Activated naive CD8-positive, alpha-beta T cell (primary cell): ENCODE measurements around the gene RNF4.
A peak's percentile ranks its signal among the peaks of the same experiment; 100 is the strongest.
"Not testable (repeated sequence)": the region's sequence is repeated elsewhere in the genome, so short reads cannot be mapped to it uniquely, and the experiment has no call there.

Source experiments
- H3K27ac Mint-ChIP-seq: one replicate; pipeline ENCODE4 v1.8.0; 2021; ENCODE audit warnings: mixed read lengths
- H3K27me3 Mint-ChIP-seq: one replicate; pipeline ENCODE4 v1.8.0; 2021; ENCODE audit warnings: mixed read lengths
- H3K36me3 Mint-ChIP-seq: one replicate; pipeline ENCODE4 v1.8.0; 2021; ENCODE audit warnings: mixed read lengths
- H3K4me1 Mint-ChIP-seq: one replicate; pipeline ENCODE4 v1.8.0; 2021; ENCODE audit warnings: low read depth, mixed read lengths
- H3K4me3 Mint-ChIP-seq: one replicate; pipeline ENCODE4 v1.8.0; 2021; ENCODE audit warnings: mild to moderate bottlenecking, mixed read lengths
- H3K9me3 Mint-ChIP-seq: one replicate; pipeline ENCODE4 v1.8.0; 2021; ENCODE audit warnings: low read depth, mixed read lengths

RNF4 gene

GRCh38 chr4:2543580-2544191, 74.8 kb downstream of the RNF4 start:
- peaks cover 36% of the 10 kb centered on the region for H3K4me1 Mint-ChIP-seq
- H3K27ac Mint-ChIP-seq, H3K4me3 Mint-ChIP-seq, H3K9me3 Mint-ChIP-seq, H3K27me3 Mint-ChIP-seq, H3K36me3 Mint-ChIP-seq: not testable (repeated sequence)

DNA sequence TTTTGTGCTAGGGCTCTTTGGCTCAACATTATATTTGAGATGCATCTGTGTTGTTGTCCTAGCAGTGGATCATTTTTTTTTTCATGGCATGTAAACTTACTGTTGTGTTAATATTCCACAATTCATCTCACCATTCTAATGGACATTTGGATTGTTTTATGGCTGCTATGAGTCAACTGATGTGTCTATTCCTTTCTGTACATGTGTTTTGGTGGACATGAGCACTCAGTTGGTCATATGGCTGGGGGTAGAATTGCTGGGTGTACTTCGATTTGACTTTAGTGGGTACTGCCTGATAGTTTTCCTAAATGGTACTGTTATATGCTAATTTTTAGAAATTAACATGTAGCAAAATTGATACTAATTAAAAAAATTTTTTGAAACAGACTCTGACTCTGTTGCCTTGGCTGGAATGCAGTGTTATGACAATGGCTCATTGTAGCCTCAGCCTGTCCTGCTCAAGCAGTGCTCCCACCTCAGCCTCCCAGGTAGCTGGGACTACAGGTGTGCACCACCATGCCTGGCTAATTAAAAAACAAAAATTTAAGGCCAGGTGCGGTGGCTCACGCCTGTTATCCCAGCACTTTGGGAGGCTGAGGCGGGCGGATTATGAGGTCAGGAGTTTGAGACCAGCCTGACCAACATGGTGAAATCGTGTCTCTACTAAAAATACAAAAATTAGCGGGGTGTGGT, 76.6 kb downstream of the RNF4 start:
- Mint-ChIP-seq H3K27ac (no peak overlapping the region), H3K27me3 (no peaks in the 10 kb centered on the region), H3K4me3 (no peak overlapping the region), H3K9me3 (no peaks in the 10 kb centered on the region), H3K36me3 (no peaks in the 10 kb centered on the region), H3K4me1 (peaks cover 25% of the 10 kb centered on the region)

- H3K9me3 Mint-ChIP-seq: no peaks in the 10 kb centered on the region
- peaks cover 30% of the 10 kb centered on the region for H3K4me1 Mint-ChIP-seq
- peak overlapping the region; percentile 34 for H3K27ac Mint-ChIP-seq
- no peak overlapping the region for H3K4me3 Mint-ChIP-seq
- H3K36me3 Mint-ChIP-seq: no peaks in the 10 kb centered on the region
- no peaks in the 10 kb centered on the region for H3K27me3 Mint-ChIP-seq
These were observed 77.4 kb downstream of the RNF4 start for GRCh38 chr4:2546286-2546823.

DNA sequence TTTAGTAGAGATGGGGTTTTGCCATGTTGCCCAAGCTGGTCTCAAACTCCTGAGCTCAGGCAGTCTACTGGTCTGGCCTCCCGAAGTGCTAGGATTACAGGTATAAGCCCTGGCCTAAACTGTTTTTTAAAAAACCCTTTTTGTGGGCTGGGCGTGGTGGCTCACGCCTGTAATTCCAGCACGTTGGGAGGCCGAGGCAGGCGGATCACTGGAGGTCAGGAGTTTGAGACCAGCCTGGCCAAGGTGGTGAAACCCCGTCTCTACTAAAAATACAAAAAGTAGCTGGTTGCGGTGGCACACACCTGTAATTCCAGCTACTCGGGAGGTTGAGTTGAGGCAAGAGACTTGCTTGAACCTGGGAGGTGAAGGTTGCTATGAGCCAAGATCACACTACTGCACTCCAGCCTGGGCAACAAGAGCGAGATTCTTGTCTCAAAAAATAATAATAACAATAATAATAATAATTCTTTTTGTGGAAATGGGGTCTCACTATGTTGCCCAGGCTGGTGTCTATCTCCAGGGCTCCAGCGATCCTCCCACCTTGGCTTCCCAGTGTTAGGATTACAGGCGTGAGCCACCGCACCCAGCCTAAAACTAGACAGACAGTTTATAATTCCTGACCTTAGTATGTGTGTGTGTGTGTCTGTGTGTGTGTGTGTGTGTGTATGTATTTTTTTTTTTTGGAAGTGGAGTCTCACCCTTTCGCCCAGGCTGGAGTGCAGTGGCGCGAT, 78.2 kb downstream of the RNF4 start:
- not testable (repeated sequence) for H3K4me3 Mint-ChIP-seq, H3K9me3 Mint-ChIP-seq, H3K36me3 Mint-ChIP-seq, H3K27ac Mint-ChIP-seq, H3K27me3 Mint-ChIP-seq
- peaks cover 33% of the 10 kb centered on the region for H3K4me1 Mint-ChIP-seq

DNA sequence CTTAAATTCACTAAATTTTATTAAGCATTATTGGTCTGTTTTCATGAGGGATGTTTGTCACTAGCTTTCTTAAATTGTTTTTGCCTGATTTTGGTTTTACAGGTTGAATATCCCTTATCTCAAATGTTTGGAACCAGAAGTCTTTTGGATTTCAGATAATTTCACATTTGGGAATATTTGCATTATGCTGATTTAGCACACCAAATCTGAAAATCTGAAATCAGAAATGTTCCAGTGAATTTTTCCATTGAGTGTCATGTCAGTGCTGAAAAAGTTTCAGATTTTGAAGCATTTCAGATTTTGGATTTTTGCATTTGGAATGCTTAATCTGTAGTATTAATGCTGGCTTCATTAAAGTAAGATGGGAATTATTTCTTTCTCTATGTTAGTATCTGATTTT, 82.2 kb downstream of the RNF4 start:
- no peak overlapping the region for H3K27ac Mint-ChIP-seq
- H3K4me1 Mint-ChIP-seq: peaks cover 40% of the 10 kb centered on the region
- H3K4me3 Mint-ChIP-seq: no peak overlapping the region
- H3K9me3 Mint-ChIP-seq: no peaks in the 10 kb centered on the region
- H3K27me3 Mint-ChIP-seq: no peaks in the 10 kb centered on the region
- no peaks in the 10 kb centered on the region for H3K36me3 Mint-ChIP-seq

DNA sequence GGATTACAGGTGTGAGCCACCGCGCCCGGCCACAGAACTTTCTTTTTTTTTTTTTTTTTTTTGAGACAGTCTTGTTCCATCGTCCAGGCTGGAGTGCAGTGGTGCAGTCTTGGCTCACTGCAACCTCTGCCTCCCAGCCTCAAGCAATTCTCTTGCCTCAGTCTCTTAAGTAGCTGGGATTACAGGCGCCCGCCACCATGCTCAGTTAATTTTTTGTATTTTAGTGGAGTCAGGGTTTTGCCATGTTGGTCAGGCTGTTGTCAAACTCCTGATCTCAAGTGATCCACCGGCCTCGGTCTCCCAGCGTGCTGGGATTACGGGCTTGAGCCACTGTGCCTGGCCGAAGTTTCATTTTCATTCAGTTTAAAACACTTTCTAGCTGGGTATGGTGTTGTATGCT, 83.9 kb downstream of the RNF4 start:
- H3K4me3 Mint-ChIP-seq: no peak overlapping the region
- H3K27me3 Mint-ChIP-seq: no peaks in the 10 kb centered on the region
- peaks cover 46% of the 10 kb centered on the region for H3K4me1 Mint-ChIP-seq
- no peaks in the 10 kb centered on the region for H3K36me3 Mint-ChIP-seq
- H3K9me3 Mint-ChIP-seq: no peaks in the 10 kb centered on the region
- no peak overlapping the region for H3K27ac Mint-ChIP-seq

DNA sequence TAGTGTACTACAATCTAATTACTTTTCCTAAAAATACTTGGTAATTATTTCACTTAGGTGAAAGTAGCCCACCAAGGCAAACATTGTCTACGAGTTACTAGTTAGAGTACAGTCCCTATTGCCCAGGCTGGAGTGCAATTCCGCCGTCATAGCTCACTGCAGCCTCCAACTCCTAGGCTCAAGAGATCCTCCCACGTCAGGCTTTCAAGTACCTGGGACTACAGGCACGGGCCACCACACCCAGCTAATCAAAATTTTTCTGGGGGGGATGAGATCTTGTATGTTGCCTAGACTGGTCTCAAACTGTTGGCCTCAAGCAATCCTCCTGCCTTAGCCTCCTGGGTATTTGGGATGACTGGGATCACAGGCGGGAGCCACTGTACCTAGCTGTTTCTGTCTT, 89.4 kb downstream of the RNF4 start:
- peaks cover 48% of the 10 kb centered on the region for H3K4me1 Mint-ChIP-seq
- peaks cover 5% of the 10 kb centered on the region for H3K36me3 Mint-ChIP-seq
- H3K27ac Mint-ChIP-seq: no peak overlapping the region
- no peaks in the 10 kb centered on the region for H3K9me3 Mint-ChIP-seq
- no peaks in the 10 kb centered on the region for H3K27me3 Mint-ChIP-seq
- no peak overlapping the region for H3K4me3 Mint-ChIP-seq

GRCh38 chr4:2560167-2560566, 91.3 kb downstream of the RNF4 start:
- H3K4me3 Mint-ChIP-seq: no peak overlapping the region
- H3K4me1 Mint-ChIP-seq: peaks cover 39% of the 10 kb centered on the region
- no peak overlapping the region for H3K27ac Mint-ChIP-seq
- peaks cover 7% of the 10 kb centered on the region for H3K36me3 Mint-ChIP-seq
- no peaks in the 10 kb centered on the region for H3K27me3 Mint-ChIP-seq
- H3K9me3 Mint-ChIP-seq: no peaks in the 10 kb centered on the region
